Lower leg skin (tissue), 3 donors: ENCODE data around the gene SMU1.

Source experiments
- POLR2A ChIP-seq, 2 donors: fragments of 450-650 bp; IDR thresholded peaks; one replicate each; pipeline ENCODE4 v1.6.1; 2016 to 2017; ENCODE audit warnings: antibody characterized with exemption in 2 of 2, mild to moderate bottlenecking in 1 of 2, moderate library complexity in 1 of 2
- TF ChIP-seq, protein P1 (sequence below), 3 donors: fragments of 450-650 bp; IDR thresholded peaks; one replicate each; pipeline ENCODE4 v1.5.1; 2016; ENCODE audit warnings: antibody characterized with exemption in 3 of 3, mild to moderate bottlenecking in 3 of 3, moderate library complexity in 2 of 3

DNA sequence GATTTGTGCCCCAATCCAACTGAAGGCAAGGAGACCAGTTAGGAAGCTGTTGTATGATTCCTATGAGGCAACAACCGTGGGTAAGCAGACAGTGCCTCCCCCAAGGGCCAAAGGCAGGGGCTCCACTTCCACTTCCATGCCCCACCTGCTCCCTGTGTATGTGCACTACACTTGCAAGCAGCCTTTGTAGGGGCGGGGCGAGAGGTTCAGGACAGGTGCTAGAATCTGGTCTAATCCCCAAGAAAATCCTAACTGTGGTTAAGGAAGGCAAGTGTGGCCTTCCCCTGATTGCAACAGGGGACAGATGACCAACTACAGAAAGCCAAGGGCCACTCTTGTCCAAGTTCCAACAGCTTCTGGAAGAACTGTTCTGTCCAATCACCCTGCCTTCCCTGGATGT lies 49.0 kb upstream of the SMU1 start:
- TF ChIP-seq POLR2A (IDR thresholded peaks at IDR 0.05), result no peak
- TF ChIP-seq, protein P1, sequence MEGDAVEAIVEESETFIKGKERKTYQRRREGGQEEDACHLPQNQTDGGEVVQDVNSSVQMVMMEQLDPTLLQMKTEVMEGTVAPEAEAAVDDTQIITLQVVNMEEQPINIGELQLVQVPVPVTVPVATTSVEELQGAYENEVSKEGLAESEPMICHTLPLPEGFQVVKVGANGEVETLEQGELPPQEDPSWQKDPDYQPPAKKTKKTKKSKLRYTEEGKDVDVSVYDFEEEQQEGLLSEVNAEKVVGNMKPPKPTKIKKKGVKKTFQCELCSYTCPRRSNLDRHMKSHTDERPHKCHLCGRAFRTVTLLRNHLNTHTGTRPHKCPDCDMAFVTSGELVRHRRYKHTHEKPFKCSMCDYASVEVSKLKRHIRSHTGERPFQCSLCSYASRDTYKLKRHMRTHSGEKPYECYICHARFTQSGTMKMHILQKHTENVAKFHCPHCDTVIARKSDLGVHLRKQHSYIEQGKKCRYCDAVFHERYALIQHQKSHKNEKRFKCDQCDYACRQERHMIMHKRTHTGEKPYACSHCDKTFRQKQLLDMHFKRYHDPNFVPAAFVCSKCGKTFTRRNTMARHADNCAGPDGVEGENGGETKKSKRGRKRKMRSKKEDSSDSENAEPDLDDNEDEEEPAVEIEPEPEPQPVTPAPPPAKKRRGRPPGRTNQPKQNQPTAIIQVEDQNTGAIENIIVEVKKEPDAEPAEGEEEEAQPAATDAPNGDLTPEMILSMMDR (IDR thresholded peaks at IDR 0.05), result no peak
